Body of pancreas (tissue), 4 donors: ENCODE data around the gene HECW1.

Experiments
- CTCF ChIP-seq, 7 experiments: fragments of 450-650 bp in 4 of 7; fragments of 200-600 bp in 3 of 7; sonication (generic) in 3 of 7; IDR thresholded peaks; one replicate each; pipeline ENCODE4 v1.5.1; 2016 to 2019; ENCODE audit warnings: antibody characterized with exemption in 7 of 7
- POLR2A ChIP-seq, 3 donors: fragments of 450-650 bp; IDR thresholded peaks; one replicate each; pipeline ENCODE4 v1.6.1; 2016; ENCODE audit warnings: antibody characterized with exemption in 3 of 3, mild to moderate bottlenecking in 2 of 3

- no peak for TF ChIP-seq POLR2A (IDR thresholded peaks at IDR 0.05)
- TF ChIP-seq CTCF (IDR thresholded peaks at IDR 0.05) = no peak
These were observed 390.5 kb downstream of the HECW1 start for GRCh38 chr7:43502941-43503340.
